ENCODE data around the gene AKR1C8.
"Not testable (repeated sequence)": the region's sequence is repeated elsewhere in the genome, so short reads cannot be mapped to it uniquely, and the experiment has no call there.

AKR1C8 gene

DNA sequence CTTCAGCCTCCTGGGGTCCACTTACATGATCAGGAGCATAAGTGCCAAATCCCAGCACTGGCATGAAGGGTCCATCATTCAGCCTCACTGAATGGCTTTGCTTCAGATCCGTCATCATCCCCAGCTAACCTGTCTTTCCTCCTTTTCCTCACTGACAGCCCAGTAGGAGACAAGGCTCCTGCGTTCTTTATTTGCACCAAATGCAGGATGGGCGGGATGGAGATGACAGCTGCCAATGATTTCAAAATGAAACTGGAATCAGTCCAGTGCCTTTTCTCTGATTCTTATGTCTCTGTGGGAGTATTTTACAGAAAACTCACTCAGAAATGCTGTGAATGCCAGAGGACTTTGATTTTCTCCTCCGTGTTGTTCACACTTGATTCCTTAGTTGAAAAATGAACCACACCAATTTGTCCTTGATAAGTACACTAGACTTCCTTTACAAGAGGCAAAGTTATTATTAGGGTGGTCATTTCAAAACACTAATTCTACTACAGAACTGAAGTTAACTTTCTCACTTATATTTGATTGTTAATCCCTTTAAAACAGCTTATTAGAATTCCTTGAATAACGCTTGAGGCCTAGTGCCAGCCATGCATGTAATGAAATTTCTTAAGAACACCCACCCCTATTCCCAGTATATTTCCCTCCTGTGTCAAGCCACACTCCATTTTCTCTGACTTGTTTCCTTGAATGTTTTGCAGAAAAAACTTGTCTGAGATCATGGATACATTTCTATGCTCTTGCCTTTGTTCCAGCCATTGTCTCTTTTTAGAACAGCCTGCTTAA, at the start of gene AKR1C8:
Gene AKR1C8 (minus strand): TSS at position 164 of the 789 bp plus-strand sequence. CDS start 46 bp downstream, at position 118.
- DNase-seq (ENCODE audit: low read depth in 2 of 2): no peak

DNA sequence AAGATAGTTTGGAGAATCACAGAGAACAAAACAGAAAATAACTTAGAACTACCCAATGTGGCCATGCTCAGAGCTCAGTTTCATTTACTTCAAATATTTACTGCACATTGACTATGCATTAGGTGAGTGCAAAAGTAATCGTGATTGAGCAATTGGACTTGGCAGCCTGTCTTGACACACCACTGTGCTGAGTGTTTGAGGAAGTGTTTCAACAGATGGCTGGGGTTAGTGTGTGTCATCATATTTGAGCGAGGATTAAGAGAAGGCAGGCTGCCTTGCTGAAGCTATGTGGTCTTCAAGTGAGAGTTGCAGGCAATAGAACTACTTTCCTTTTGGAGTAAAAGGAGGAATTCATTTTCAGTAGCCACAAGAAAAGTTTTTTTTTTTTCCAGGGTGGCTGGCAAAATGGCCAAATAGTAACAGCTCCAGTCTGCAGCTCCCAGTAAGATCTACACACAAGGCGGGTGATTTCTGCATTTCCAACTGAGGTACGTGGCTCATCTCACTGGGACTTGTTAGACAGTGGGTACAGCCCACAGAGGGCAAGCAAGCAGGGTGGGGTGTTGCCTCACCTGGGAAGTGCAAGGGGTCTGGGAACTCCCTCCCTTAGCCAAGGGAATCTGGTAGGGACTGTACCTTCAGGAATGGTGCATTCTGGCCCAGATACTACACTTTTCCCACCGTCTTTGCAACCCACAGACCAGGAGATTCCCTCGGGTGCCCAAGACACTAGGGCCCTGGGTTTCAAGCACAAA, 49.3 kb upstream of the AKR1C8 start:
- no peak for DNase-seq (ENCODE audit: low read depth in 2 of 2)

DNA sequence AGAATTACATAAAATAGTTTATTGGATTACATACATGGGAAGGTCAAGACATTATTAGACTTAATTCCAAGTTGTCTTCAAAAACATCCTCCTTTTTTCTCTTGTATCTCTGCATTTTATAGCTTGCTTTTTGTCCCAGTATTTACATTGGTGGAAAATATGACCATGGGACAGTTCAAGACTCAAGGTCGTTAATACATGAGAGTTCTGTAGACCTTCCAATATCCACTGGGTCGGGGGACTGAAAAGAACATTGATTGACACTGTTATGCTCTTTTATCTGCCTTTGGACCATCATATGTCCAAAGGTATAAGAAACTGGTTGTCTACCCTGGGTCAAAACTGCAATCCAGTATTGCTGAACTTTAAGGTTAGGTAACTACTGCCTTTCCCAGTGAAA, 48.4 kb upstream of the AKR1C8 start:
- no peak for DNase-seq (ENCODE audit: low read depth in 2 of 2)

DNA sequence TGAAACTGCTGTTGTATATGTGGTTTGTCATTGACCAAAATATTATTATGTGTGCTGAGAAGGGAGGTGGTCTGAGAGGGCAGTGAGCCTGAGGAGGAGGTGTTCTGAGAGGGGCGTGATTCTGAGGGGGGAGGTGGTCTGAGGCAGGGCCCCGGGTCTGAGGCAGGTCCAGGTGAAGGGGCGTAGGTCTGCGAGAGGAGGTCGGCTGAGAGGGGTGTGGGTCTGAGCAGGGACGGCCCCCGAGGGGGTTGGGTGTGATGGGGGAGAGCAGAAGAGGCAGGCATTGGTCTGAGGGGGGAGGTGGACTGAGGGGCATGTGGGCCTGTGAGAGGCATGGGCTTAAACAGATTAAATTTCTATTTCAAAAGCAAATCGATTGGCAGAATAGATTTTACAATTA, 44.1 kb upstream of the AKR1C8 start:
- DNase-seq (ENCODE audit: low read depth in 2 of 2): no peak

DNA sequence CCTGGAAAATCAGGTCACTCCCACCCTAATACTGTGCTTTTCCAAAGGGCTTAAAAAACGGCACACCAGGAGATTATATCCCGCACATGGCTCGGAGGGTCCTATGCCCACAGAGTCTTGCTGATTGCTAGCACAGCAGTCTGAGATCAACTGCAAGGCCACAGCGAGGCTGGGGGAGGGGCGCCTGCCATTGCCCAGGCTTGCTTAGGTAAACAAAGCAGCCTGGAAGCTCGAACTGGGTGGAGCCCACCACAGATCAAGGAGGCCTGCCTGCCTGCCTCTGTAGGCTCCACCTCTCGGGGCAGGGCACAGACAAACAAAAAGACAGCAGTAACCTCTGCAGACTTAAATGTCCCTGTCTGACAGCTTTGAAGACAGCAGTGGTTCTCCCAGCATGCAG, 38.0 kb upstream of the AKR1C8 start:
- not testable (repeated sequence) for DNase-seq (ENCODE audit: low read depth in 2 of 2)

DNA sequence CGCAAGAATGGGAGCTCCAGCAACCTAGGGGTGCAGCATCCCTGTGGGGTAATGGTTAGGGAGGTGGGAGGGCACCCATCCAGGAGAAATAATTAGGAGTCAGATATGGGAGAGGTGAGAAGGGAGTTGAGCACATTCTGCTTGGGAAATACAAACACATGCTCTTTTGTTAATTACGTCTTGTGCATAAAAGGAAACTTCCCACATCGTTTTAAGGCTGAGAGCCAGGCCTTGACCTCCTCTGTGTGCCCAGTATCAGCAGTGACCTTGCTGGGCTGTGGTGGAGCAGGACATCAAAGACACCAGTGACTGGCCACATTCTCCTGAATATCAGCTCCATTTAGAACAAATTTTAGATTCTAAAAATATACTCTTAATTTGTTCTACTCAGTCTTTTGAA, 34.3 kb upstream of the AKR1C8 start:
- no peak for DNase-seq (ENCODE audit: low read depth in 2 of 2)

DNA sequence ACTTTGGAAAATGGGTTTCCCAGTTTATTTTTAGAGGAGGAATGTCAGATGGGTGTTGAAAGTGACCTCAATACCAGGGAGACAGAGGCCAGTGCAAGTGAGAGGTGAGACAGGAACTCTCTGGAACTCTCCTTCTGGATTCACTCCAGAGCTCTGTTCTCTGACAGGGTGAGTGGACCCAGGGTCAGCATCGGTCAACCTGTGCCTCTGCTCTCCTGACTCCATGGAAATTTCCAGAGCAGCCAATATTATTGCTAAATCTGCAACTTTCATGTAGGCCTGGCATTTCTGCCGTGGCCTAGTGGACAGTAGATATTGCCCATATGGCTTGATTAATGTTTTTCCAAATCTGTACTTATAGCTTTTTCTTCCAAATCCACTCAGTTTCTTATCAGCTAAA, 31.9 kb upstream of the AKR1C8 start:
- DNase-seq (ENCODE audit: low read depth in 2 of 2): no peak

DNA sequence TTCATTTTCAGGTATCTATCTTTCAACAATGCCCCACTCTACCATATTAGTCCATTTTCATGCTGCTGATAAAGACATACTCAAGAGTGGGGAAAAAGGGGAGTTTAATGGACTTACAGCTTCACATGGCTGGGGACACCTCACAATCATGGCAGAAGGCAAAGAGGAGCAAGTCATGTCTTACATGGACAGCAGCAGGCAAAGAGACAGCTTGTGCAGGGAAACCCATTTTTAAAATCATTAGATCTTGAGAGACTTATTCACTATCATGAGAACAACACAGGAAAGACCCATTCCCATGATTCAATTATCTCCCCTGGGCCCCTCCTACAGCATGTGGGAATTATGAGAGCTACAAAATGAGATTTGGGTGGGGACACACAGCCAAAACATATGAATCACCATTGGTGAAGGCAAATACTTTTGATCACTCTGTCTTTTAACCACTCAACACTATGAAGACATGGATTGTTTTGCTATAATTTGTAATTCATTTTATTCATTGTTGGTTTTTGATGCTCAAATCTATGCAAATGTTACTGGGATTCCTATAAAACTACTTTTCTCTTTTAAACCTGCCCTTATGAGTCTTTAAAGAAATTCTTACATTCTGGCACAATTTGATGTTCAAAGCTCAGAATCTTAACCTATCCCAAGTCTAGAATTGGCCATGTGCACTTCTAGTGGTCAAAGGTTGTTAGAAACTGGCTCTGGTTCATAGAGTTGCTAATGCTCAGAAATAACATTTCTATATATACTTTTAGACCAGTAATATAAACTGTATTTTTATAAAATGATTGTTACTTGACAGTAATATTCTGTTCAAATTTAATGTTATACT, 27.0 kb upstream of the AKR1C8 start:
- DNase-seq (ENCODE audit: low read depth in 2 of 2): no peak

DNA sequence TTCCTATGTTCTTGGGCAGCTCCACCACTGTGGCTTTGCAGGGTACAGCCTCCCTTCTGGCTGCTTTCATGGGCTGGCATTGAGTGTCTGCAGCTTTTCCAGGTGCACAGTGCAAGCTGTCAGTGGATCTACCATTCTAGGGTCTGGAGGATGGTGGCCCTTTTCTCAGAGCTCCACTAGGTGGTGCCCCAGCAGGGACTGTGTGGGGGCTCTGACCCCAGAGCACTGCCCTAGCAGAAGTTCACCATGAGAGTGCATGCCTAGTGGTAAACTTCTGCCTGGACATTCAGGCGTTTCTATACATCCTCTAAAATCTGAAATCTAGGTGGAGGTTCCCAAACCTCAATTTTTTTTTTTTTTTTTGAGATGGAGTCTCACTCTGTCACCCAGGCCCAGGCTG, 25.3 kb upstream of the AKR1C8 start:
- DNase-seq (ENCODE audit: low read depth in 2 of 2): not testable (repeated sequence)

DNA sequence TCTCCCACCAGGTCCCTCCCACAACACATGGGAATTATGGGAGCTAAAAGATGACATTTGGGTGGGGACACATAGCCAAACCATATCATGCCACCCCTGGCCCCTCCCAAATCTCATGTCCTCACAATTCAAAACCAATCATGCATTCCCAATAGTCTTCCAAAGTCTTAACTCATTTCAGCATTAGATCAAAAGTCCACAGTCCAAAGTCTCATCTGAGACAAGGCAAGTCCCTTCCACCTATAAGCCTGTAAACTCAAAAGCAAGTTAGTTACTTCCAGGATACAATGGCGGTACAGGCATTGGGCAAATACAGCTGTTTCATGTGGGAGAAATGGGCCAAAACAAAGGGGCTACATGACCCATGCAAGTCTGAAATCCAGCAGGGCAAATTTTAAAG, 24.8 kb upstream of the AKR1C8 start:
- not testable (repeated sequence) for DNase-seq (ENCODE audit: low read depth in 2 of 2)

DNA sequence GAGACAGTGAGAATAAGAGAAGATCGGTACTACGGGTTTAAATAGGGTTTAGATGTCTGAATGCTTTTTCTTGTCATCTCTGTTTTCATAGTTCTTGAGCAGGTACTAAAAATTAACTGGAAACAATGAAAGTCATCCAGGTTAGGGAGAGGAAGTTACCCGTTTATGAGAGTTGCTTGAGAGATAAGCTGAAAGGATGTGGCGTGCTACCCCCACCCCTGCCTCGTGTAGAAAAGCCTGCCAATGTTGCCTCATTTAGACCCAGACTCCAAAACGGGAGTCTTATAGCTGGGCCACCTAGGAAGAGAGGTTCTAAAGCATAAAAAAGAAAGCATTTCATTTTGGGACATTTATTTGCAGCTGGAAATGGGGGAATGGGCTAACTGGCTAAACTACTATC, 21.8 kb upstream of the AKR1C8 start:
- DNase-seq (ENCODE audit: low read depth in 2 of 2): no peak

DNA sequence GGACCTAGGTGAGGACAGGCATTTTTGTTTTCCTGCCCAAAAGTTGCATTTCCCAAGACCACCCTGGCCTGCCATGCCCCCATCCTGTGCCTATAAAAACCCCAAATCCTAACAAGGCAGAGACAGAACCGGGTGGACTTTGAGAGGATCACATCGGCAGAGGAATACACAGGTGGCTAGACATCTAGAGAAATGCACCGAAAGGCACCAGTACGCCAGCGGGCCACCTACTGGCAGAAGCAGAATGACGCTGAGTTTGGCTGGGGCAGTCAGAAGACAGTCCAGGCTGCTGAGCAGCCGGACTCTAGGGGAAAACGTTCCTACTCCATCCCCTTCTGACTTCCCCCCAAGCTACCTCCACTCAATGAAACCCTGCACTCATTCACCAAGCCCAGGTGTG, 14.4 kb upstream of the AKR1C8 start:
- DNase-seq (ENCODE audit: low read depth in 2 of 2): no peak

DNA sequence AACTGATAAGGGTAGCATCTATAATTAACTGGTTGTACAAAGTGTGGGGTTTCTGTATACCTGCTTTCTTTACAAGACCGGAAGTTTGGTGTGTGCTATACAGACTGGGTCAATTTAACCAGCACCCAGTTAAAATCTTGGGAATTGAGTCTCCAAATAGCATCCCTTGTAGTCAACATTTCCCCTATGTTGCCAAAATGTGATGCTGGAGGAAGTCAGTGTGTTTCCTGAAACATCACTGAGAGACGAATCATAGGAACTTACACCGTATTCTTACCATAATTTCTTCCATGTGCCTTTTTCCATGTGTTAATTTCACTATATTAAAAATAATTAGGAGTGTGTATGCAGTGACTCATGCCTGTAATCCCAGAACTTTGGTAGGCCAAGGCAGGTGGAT, 13.4 kb upstream of the AKR1C8 start:
- DNase-seq (ENCODE audit: low read depth in 2 of 2): no peak

DNA sequence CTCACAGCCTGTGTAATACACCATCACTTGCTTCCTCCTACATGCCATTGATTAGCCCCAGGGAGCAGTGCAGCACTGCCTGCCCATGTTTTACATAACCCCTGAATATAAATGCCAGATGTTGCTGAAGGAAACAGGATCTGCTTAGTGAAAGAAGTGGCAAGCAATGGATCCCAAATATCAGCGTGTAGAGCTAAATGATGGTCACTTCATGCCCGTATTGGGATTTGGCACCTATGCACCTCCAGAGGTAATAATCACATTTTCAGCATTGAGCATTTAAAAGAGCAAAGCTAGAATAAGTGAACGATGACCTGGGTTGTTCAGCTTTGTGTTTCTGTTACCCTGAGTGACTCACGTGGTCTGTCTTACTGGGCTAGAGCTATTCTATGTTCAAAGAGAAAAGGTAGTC, 11.8 kb upstream of the AKR1C8 start, which contains the start of gene AKR1C4:
Gene AKR1C4 (plus strand): TSS at position 136 of the 412 bp plus-strand sequence. CDS start 31 bp downstream, at position 167.
- DNase-seq (ENCODE audit: low read depth in 2 of 2): no peak

DNA sequence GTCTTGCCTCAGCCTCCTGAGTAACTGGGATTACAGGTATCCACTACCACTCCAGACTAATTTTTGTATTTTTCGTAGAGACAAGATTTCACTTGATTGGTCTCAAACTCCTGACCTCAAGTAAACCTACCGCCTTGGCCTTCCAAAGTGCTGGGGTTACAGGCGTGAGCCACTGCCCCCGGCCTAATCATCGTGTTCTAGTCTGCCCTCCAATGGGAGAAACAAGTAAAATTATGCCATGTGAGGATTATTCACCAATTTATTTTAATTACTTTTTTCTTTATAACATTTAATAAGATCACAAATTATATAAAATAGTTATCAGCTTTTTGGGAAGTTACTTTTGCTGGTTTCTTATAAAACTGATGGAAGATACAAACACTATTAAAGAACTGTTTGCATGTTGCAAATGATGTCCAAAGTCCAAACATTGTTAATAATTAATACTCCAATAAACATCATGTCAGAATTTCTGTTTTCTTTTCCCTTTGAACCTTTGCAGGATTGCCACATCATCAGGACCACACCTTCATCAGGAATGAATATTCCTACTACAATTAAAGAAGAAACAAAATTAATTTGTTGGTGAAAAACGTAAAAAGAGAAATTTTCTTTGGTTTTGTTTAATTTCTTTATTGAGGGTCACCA, 10.9 kb upstream of the AKR1C8 start:
- no peak for DNase-seq (ENCODE audit: low read depth in 2 of 2)

DNA sequence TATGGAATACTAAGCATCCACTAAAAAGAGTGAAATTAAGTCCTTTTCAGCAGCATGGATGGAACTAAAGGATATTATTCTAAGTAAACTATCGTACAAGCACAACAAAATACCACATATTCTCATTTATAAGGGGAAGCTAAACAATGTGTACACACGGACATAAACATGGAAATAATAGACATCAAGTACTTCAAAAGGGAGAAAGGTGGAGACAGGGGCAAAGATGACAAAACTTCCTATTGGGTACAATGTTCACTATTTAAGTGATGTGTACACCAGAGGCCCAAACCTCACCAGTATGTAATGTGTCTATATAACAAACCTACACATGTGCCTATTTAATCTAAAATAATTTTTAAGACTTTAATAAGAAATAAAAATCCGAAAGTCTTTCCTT, 9.5 kb upstream of the AKR1C8 start:
- DNase-seq (ENCODE audit: low read depth in 2 of 2): no peak

DNA sequence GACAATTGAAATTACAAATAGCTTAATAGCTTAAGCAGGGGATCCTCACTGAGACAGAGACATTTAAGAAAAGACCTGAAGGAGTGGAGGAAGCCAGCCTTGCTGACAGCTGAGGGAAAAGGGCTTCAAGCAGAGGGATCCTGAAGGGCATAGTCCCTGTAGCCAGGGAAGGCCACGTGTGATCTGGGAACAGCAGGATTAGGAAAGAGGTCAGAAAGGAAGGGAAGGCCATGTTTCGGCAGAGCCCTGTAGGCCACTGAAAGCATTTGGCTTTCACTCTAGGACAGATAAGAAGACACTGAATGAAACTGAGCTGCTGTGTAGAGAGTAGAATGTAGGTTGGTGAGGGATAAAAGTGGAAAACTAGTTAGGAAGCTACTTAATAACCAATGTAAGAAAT, 3.4 kb upstream of the AKR1C8 start:
- DNase-seq (ENCODE audit: low read depth in 2 of 2): no peak

DNA sequence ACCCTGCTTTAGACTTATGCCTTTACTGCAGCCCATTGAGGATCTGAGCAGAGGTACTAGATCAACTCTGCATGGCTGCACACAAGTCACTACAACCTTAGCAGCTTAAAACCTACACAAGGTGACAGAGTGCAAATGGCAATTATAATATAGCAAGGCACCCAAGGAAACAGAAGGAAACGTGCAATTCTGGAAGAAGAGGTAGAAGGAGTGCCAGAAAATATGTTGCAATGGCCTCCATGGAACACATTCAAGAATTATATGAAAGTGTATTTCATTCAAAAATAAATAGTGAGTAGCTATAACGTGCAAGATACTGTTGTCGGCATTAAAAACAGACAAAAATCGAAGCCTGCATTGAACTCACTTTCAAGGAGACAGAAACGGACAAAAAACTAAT, 2.9 kb upstream of the AKR1C8 start:
- DNase-seq (ENCODE audit: low read depth in 2 of 2): no peak

DNA sequence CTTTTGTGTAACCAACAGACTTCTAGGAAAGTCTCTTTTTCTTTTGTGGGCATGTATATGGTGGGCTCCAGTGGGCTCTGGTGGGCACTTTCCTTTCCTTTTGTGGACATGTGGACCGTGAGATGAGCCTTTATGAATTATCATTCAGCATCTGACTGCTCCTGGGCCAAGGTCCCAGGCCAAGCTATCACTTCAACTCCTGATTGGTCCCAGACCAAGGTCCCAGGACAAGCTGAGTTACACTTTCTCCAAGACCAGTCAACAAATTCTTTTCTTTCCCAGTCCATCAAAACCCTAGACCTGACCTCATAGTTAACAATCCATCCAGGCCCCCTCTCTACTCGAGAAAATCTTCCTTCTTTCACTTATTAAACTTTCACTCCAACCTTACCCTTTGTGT, 1.0 kb downstream of the AKR1C8 start:
- DNase-seq (ENCODE audit: low read depth in 2 of 2): no peak

DNA sequence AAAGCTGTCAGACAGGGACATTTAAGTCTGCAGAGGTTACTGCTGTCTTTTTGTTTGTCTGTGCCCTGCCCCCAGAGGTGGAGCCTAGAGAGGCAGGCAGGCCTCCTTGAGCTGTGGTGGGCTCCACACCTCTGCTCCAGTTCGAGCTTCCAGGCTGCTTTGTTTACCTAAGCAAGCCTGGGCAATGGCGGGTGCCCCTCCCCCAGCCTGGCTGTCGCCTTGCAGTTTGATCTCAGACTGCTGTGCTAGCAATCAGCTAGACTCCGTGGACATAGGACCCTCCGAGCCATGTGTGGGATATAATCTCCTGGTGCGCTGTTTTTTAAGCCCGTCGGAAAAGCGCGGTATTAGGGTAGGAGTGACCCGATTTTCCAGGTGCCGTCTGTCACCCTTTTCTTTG, 4.4 kb downstream of the AKR1C8 start:
- DNase-seq (ENCODE audit: low read depth in 2 of 2): not testable (repeated sequence)

DNA sequence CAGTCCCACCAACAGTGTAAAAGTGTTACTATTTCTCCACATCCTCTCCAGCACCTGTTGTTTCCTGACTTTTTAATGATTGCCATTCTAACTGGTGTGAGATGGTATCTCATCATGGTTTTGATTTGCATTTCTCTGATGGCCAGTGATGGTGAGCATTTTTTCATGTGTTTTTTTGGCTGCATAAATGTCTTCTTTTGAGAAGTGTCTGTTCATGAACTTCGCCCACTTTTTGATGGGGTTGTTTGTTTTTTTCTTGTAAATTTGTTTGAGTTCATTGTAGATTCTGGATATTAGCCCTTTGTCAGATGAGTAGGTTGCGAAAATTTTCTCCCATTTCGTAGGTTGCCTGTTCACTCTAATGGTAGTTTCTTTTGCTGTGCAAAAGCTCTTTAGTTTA, 9.4 kb downstream of the AKR1C8 start:
- not testable (repeated sequence) for DNase-seq (ENCODE audit: low read depth in 2 of 2)
